Ectodermal cell (in vitro differentiated cells): Measurements from ENCODE around the gene DEFB108B.
A peak's percentile ranks its signal among the peaks of the same experiment; 100 is the strongest.
"Not testable (repeated sequence)": the region's sequence is repeated elsewhere in the genome, so short reads cannot be mapped to it uniquely, and the experiment has no call there.

Experiments
- H3K27ac ChIP-seq: 2 replicates; pipeline ENCODE4 v1.7.0; 2013; ENCODE audit warnings: mild to moderate bottlenecking, low read depth, low read length; ENCODE audit not compliant: insufficient read depth, poor library complexity, severe bottlenecking
- H3K27me3 ChIP-seq: 2 replicates; pipeline ENCODE4 v1.7.0; 2013; ENCODE audit warnings: mild to moderate bottlenecking, low read length; ENCODE audit not compliant: insufficient read depth, control insufficient read depth, poor library complexity, severe bottlenecking
- H3K36me3 ChIP-seq: one replicate; pipeline ENCODE4 v1.7.0; 2013; ENCODE audit warnings: low read length; ENCODE audit not compliant: control insufficient read depth, insufficient read depth
- H3K4me1 ChIP-seq: one replicate; pipeline ENCODE4 v1.7.0; 2013; ENCODE audit warnings: low read length; ENCODE audit not compliant: control insufficient read depth, insufficient read depth
- H3K4me3 ChIP-seq: 2 replicates; pipeline ENCODE4 v1.7.0; 2013; ENCODE audit warnings: low read depth, low read length, control low read depth; ENCODE audit not compliant: insufficient read depth
- H3K9me3 ChIP-seq: 2 replicates; pipeline ENCODE4 v1.7.0; 2013; ENCODE audit warnings: mild to moderate bottlenecking, low read length, moderate library complexity; ENCODE audit not compliant: control insufficient read depth
- WGBS, 2 experiments: methylation state at CpG; one replicate each; pipeline ENCODE4 v1.1.7; 2013; ENCODE audit warnings: missing lambda C conversion rate in 2 of 2; 5-methylcytosine and 5-hydroxymethylcytosine counted together

DEFB108B gene

DNA sequence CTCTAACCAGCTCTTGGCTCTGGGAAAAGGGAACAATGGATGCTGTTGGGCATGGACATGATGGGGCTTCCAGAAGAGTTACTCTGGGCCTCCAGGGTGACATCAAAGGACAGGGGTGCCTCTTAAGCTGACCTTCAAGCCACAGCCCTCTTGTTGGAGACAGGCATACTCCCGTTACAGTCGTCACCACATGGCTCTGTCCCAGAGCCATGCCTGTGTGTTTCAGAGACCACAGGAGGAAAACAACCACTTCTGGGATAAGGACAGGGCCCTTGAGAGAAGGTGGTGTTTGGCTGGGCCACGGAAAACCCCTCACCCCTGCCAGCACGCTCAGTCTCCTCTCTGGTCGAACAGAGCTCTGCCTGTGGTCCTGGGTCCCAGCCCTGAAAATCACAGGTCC is 37.8 kb upstream of the DEFB108B start:
- not testable (repeated sequence) for H3K4me3 ChIP-seq, H3K4me1 ChIP-seq, H3K27ac ChIP-seq, H3K36me3 ChIP-seq, H3K27me3 ChIP-seq, H3K9me3 ChIP-seq
- WGBS, 2 experiments = 94 to 96% methylated on average over 5 of the region's 5 CpGs

DNA sequence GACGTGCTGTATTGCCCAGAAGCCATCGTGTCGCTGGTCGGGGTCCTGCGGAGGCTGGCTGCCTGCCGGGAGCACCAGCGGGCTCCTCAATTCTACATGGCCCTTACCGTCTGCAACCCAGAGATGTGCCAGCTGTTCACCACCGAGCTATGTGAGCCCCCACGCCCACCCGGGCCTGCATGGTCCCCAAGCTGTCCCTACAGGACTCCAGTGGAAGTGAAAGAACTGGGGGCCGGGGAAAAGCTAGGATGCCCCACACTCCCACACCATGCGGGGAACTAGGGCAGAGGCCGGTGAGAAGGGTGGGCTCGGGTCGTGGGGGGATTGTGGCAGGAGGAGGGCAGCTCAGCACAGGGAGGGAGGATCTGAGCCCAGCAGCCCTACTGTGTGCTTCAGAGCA is 37.0 kb upstream of the DEFB108B start:
- H3K9me3 ChIP-seq, H3K36me3 ChIP-seq, H3K27ac ChIP-seq, H3K4me3 ChIP-seq, H3K4me1 ChIP-seq, H3K27me3 ChIP-seq: not testable (repeated sequence)
- WGBS, 2 experiments = 92 to 93% methylated on average over 15 to 16 of the region's 16 CpGs

DNA sequence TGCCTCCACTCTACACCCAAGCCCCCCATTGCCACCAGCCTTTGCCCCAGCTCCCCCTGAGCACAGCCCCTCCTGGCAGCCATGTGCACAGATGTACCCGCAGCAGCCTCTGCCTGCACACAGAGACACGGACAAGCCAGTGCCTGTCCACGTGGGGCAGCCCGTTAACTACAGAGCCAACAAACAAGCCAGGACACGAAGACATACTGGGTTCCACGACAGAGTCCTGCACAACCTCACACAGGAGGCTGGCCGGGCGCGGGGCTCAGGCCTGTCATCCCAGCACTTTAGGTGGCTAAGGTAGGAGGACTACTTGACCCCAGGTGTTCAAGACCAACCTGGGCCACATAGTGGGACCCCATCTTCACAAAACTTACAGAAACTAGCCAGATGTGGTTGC is 36.2 kb upstream of the DEFB108B start:
- H3K4me3 ChIP-seq, H3K27ac ChIP-seq, H3K27me3 ChIP-seq, H3K4me1 ChIP-seq, H3K36me3 ChIP-seq, H3K9me3 ChIP-seq: not testable (repeated sequence)
- 96% methylated on average over 9 of the region's 9 CpGs for WGBS, 2 experiments

DNA sequence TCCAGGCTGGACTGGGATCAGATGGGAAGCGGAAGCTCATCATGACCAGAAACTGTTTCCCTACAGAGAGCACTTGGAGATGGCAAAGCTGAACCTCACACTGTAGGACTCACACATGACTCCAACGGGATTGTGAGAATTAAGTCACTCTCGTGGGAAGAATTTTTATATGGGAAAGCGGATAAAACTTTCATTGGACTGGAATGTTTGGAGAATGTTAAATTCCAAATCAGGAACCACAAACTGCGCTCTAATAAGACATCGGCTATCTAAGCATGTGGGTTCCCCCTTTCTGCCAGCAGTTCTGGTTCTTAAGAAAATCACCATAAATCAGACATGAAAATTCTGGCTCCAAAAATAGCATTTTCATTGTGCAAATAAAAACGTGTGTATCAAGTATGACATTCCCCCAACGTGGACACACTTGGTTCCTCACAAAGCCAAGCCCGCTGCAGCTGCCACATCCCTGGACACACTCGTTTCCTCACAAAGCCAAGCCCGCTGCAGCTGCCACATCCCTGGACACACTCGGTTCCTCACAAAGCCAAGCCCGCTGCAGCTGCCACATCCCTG is 33.4 kb upstream of the DEFB108B start:
- WGBS, 2 experiments = 92 to 94% methylated on average over 13 of the region's 13 CpGs
- H3K4me1 ChIP-seq, H3K4me3 ChIP-seq, H3K36me3 ChIP-seq, H3K27ac ChIP-seq, H3K9me3 ChIP-seq, H3K27me3 ChIP-seq: not testable (repeated sequence)

DNA sequence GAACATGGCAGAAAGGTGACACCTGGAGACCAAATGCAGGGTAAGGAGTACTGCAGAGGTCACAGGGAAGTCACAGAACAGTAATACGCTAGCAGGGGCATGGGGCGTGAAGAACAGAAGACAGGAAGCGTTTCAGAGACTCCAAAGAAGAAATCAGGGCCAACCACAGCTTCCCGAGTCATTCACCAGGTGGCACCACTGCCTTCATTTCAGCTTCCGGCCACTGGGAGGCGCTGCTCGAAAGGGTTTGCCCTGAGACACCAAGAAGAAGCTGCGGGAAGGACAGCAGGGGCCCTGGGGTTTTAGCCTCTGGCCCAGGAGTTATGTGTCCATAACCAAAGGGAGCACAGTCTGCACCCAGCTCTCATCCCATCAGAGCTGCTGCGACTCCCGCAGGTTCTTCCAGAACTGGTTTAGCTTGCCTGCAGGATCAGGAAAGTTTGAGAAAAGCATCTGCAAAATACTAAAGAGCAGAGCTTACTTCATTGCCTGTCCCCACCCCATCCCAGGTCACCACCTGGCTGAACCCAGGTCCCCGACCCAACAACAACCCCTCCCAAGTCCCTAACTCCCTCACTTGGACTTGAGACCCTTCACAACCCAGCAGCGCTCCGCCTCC is 32.6 kb upstream of the DEFB108B start:
- H3K4me1 ChIP-seq, H3K9me3 ChIP-seq, H3K36me3 ChIP-seq, H3K27me3 ChIP-seq, H3K4me3 ChIP-seq, H3K27ac ChIP-seq: not testable (repeated sequence)
- 52 to 58% methylated on average over 10 of the region's 13 CpGs for WGBS, 2 experiments

DNA sequence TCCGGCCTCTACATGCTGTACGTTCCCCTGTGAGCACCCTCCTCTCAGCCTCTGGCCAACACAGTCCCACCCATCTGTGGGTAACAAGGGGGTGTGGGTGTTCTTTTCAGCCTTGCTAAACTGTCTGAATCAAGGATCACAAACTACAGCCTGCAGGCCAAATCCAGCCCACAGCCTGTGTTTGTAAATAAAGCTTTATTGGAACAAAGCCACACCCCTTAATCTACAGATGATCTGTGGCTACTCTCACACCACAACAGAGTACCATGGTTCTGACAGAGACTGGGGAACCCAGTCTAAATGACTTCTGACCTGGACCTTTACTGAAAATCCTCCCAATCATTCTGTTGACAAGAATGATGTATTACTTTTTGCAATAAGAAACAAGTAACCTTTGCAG is 32.0 kb upstream of the DEFB108B start:
- not testable (repeated sequence) for H3K27ac ChIP-seq, H3K4me3 ChIP-seq, H3K9me3 ChIP-seq, H3K27me3 ChIP-seq, H3K36me3 ChIP-seq, H3K4me1 ChIP-seq
- WGBS, 2 experiments = no CpG with 5 or more reads among the region's 2 CpGs

DNA sequence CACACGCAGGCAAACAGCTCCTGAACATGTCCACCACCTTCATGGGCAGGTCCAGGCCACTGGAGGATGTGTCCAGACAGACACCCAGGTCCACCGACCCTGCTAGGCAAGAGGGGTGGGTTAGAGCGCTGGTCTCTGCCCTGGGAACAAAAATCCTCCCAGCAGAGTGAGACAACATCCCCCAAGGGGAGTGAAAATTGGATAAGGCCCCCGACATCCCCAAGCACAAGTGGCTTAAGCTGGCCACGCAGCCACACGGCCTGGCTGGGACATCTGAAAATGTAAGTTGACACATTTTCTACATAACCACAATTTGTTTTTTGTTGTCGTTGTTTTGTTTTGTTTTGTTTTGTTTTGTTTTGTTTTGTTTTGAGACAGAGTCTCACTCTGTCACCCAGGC is 30.1 kb upstream of the DEFB108B start:
- not testable (repeated sequence) for H3K4me1 ChIP-seq, H3K36me3 ChIP-seq, H3K27ac ChIP-seq, H3K9me3 ChIP-seq, H3K4me3 ChIP-seq, H3K27me3 ChIP-seq
- WGBS, 2 experiments = 93 to 96% methylated on average over 6 of the region's 7 CpGs

DNA sequence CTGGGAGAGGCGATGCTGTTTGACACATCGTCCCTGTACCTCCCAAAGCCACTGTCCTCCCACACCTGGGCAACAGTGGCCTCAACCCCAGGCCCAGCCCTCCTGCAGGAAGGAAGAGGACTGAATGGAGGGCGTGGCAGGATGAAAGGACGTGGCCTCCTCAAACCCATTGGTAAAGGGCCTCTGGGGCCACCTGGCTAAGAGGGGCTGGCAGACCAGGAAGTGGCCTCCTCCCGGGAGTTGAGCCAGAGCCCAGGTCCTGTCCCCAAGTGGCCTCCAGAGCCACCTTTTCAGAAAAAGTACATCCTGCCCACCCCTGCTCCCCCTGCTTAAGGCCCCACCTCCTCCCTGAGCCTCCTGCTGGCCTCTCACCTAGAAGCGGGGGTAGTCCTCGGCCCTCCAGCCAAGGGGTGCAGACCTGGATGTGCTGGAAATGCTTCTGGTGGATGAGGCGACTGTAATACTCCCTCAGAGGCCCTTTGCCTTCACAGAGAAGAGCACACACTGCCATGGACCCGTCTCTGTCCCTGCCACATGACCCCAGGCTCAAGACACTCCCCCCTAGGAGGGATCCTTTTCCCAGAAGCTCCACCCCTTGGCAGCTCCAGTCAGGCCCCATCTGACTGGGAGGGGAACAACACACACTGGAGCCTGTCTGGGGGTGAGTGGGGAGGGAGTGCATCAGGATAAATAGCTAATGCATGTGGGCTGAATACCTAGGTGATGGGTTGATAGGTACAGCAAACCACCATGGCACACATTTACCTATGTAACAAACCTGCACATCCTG is 28.6 kb upstream of the DEFB108B start:
- H3K27me3 ChIP-seq, H3K36me3 ChIP-seq, H3K9me3 ChIP-seq, H3K27ac ChIP-seq, H3K4me3 ChIP-seq, H3K4me1 ChIP-seq: not testable (repeated sequence)
- WGBS, 2 experiments = 86 to 90% methylated on average over 7 of the region's 9 CpGs

DNA sequence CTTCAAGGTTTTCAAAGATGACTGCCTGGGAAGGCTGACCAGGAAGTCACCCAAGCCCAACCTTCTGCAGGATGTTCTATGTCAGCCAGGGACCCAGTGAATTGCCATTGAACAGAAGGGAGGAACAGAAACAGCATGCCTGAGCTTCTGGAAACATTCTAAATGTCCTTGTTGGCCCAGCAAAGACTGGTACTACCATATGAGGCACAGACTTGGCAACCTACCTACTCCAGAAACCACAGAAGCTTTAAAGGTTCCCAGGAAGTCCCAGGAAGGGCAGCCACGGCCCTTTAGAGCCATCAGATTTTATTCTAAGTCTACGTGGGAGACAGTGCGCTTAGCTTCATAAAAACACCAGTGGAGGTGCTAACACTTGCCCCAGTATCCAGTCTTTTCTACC is 20.5 kb upstream of the DEFB108B start:
- H3K4me1 ChIP-seq, H3K9me3 ChIP-seq, H3K4me3 ChIP-seq, H3K27ac ChIP-seq, H3K36me3 ChIP-seq, H3K27me3 ChIP-seq: not testable (repeated sequence)
- 95 to 100% methylated on average over 1 to 3 of the region's 3 CpGs for WGBS, 2 experiments

DNA sequence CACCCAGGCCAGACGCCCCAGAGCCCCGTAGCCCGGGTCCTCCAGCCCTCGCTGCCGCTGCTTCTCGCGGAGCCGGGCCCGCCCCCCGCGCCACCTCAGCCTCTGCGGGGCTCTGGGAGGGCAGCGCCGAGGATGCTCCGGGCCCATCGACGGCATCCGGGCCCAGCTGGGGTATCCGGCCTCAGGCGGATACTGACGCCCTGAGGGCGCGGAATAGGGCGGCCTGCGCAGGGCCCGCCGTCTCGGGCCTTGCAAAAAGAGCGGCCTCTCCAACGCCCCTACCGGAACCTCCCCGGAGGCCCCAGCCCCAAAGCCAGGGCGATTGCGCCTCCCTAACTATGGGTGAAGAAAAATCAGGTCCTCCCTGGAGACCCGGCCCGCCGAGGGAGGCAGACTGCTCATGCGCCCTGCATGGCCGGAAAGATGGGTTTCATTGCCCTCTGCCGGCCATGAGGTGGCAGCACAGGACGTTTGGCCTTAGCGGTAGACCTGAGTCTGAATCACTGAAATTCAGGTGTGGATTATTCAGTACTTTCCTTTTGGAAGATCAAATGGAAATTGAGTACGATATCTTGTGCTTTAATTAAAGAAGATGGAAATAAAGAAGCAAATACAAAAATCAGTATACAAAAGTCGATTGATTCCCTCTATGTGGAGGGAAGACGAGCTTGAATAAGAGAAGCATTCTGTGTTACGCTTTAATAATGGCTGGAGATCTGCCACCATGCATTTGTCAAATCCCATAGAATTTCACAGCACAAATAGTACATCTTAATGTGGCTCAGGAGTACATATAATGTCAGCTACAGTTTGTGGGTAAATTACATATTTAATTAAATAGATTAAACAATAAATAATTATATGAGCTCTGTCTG is 19.3 kb upstream of the DEFB108B start:
- not testable (repeated sequence) for H3K36me3 ChIP-seq, H3K9me3 ChIP-seq, H3K27me3 ChIP-seq, H3K4me1 ChIP-seq, H3K27ac ChIP-seq
- WGBS, 2 experiments = 2 to 5% methylated on average over 42 to 43 of the region's 46 CpGs
- H3K4me3 ChIP-seq = peak overlapping the region; percentile 44
